H9 (cell line): ENCODE data around the gene INAFM1. TPM values are rescaled to one million over a fixed set of nuclear protein-coding genes. Genes with fewer than 3 reads are reported as not detected.
A peak's percentile ranks its signal among the peaks of the same experiment; 100 is the strongest.

ENCODE experiments used
- DNase-seq: peaks from one replicate; pipeline ENCODE4 v3.0.0-alpha.2; 2017
- H2AFZ ChIP-seq: one replicate; pipeline ENCODE4 v1.6.1; 2013; ENCODE audit warnings: mild to moderate bottlenecking, low read length, control low read depth, moderate library complexity
- H2AK5ac ChIP-seq: 2 replicates; pipeline ENCODE4 v1.6.1; 2013; ENCODE audit warnings: low read length, control low read depth, mixed read lengths; ENCODE audit not compliant: insufficient read length
- H2BK120ac ChIP-seq: one replicate; pipeline ENCODE4 v1.6.1; 2013; ENCODE audit warnings: low read depth, mild to moderate bottlenecking, low read length, control low read depth, inconsistent platforms; ENCODE audit not compliant: poor library complexity, severe bottlenecking
- H2BK12ac ChIP-seq: 2 replicates; pipeline ENCODE4 v1.6.1; 2013; ENCODE audit warnings: low read length, control low read depth, mixed read lengths, low read depth; ENCODE audit not compliant: insufficient read length
- H2BK15ac ChIP-seq: 2 replicates; pipeline ENCODE4 v1.6.1; 2013; ENCODE audit warnings: low read depth, low read length, control low read depth
- H2BK20ac ChIP-seq: one replicate; pipeline ENCODE4 v1.6.1; 2013; ENCODE audit warnings: low read depth, mild to moderate bottlenecking, low read length, control low read depth, inconsistent platforms; ENCODE audit not compliant: poor library complexity, severe bottlenecking
- H2BK5ac ChIP-seq: 2 replicates; pipeline ENCODE4 v1.6.1; 2013; ENCODE audit warnings: low read length, control low read depth, mixed read lengths; ENCODE audit not compliant: insufficient read length
- H3K14ac ChIP-seq: 2 replicates; pipeline ENCODE4 v1.6.1; 2013; ENCODE audit warnings: low read length, control low read depth; ENCODE audit not compliant: insufficient read depth
- H3K18ac ChIP-seq: 2 replicates; pipeline ENCODE4 v1.6.1; 2013; ENCODE audit warnings: low read depth, mild to moderate bottlenecking, mixed read lengths, low read length, control low read depth; ENCODE audit not compliant: insufficient read length
- H3K23ac ChIP-seq: 2 replicates; pipeline ENCODE4 v1.6.1; 2013; ENCODE audit warnings: low read length, control low read depth, mixed read lengths, low read depth; ENCODE audit not compliant: insufficient read length
- H3K23me2 ChIP-seq: 2 replicates; pipeline ENCODE4 v1.6.1; 2013; ENCODE audit warnings: low read depth, mild to moderate bottlenecking, mixed read lengths, low read length, control low read depth; ENCODE audit not compliant: insufficient read length, poor library complexity, severe bottlenecking
- H3K27ac ChIP-seq: 2 replicates; pipeline ENCODE4 v1.5.1; 2013; ENCODE audit warnings: low read length, control low read depth, mixed read lengths, low read depth; ENCODE audit not compliant: insufficient read length
- H3K27me3 ChIP-seq: 2 replicates; pipeline ENCODE4 v1.6.1; 2013; ENCODE audit warnings: low read length, control low read depth, inconsistent platforms; ENCODE audit not compliant: insufficient read depth
- H3K4ac ChIP-seq: 2 replicates; pipeline ENCODE4 v1.6.1; 2013; ENCODE audit warnings: low read depth, mild to moderate bottlenecking, control low read depth, inconsistent platforms, low read length, moderate library complexity
- H3K4me1 ChIP-seq: 2 replicates; pipeline ENCODE4 v1.6.1; 2013; ENCODE audit warnings: low read length, control low read depth, inconsistent platforms; ENCODE audit not compliant: insufficient read depth
- H3K4me2 ChIP-seq: 2 replicates; pipeline ENCODE4 v1.6.1; 2013; ENCODE audit warnings: low read length, control low read depth, mixed read lengths; ENCODE audit not compliant: insufficient read length, insufficient read depth
- H3K56ac ChIP-seq: 2 replicates; pipeline ENCODE4 v1.6.1; 2013; ENCODE audit warnings: low read depth, mild to moderate bottlenecking, mixed read lengths, low read length, control low read depth; ENCODE audit not compliant: insufficient read length
- H3K79me1 ChIP-seq: 2 replicates; pipeline ENCODE4 v1.6.1; 2013; ENCODE audit warnings: low read depth, mild to moderate bottlenecking, moderate library complexity, low read length, control low read depth, inconsistent platforms; ENCODE audit not compliant: insufficient read depth, poor library complexity, severe bottlenecking
- H3K79me2 ChIP-seq: 2 replicates; pipeline ENCODE4 v1.6.1; 2013; ENCODE audit warnings: low read length, control low read depth, inconsistent platforms; ENCODE audit not compliant: insufficient read depth
- H3K9ac ChIP-seq: 2 replicates; pipeline ENCODE4 v1.6.1; 2013; ENCODE audit warnings: low read length, control low read depth, mixed read lengths; ENCODE audit not compliant: insufficient read length; ENCODE audit errors: extremely low read depth
- H3K9me3 ChIP-seq: one replicate; pipeline ENCODE4 v1.6.1; 2013; ENCODE audit warnings: low read depth, low read length, inconsistent platforms; ENCODE audit not compliant: control insufficient read depth
- H3T11ph ChIP-seq: one replicate; pipeline ENCODE4 v1.6.1; 2013; ENCODE audit warnings: mild to moderate bottlenecking, low read length, control low read depth, inconsistent platforms
- H4K20me1 ChIP-seq: one replicate; pipeline ENCODE4 v1.6.1; 2013; ENCODE audit not compliant: control insufficient read depth, insufficient read length, insufficient read depth
- H4K5ac ChIP-seq: 2 replicates; pipeline ENCODE4 v1.6.1; 2013; ENCODE audit warnings: low read depth, mild to moderate bottlenecking, mixed read lengths, low read length, control low read depth; ENCODE audit not compliant: insufficient read length
- H4K8ac ChIP-seq: replicated peaks from 2 replicates; pipeline ENCODE4 v1.6.1; 2013; ENCODE audit warnings: low read length, control low read depth, mixed read lengths, low read depth; ENCODE audit not compliant: insufficient read length
- H4K91ac ChIP-seq: 2 replicates; pipeline ENCODE4 v1.6.1; 2013; ENCODE audit warnings: low read depth, mild to moderate bottlenecking, moderate library complexity, mixed read lengths, low read length, control low read depth; ENCODE audit not compliant: insufficient read length
- H3K27ac Mint-ChIP-seq, 3 experiments: 2 replicates in 2 of 3; 3 replicates in 1 of 3; pipeline ENCODE4 v1.8.0; 2020 to 2021; ENCODE audit warnings: mixed read lengths in 3 of 3, mild to moderate bottlenecking in 1 of 3, moderate library complexity in 1 of 3
- H3K27me3 Mint-ChIP-seq: 2 replicates; pipeline ENCODE4 v1.8.0; 2021; ENCODE audit warnings: low read depth, mild to moderate bottlenecking, moderate library complexity, mixed read lengths
- H3K36me3 Mint-ChIP-seq, 3 experiments: 2 replicates in 2 of 3; 3 replicates in 1 of 3; pipeline ENCODE4 v1.8.0; 2020 to 2021; ENCODE audit warnings: low read depth in 3 of 3, mixed read lengths in 3 of 3; ENCODE audit not compliant: insufficient read depth in 1 of 3
- H3K4me1 Mint-ChIP-seq, 2 experiments: 2 replicates each; pipeline ENCODE4 v1.8.0; 2020; ENCODE audit warnings: mixed read lengths in 2 of 2
- H3K4me3 Mint-ChIP-seq, 2 experiments: 2 replicates in 1 of 2; 3 replicates in 1 of 2; pipeline ENCODE4 v1.8.0; 2020 to 2021; ENCODE audit warnings: mild to moderate bottlenecking in 2 of 2, mixed read lengths in 2 of 2, moderate library complexity in 1 of 2
- H3K9me3 Mint-ChIP-seq, 2 experiments: 2 replicates in 1 of 2; 3 replicates in 1 of 2; pipeline ENCODE4 v1.8.0; 2020; ENCODE audit warnings: mild to moderate bottlenecking in 2 of 2, mixed read lengths in 2 of 2, moderate library complexity in 1 of 2
- WGBS: extraction: QIAGEN DNeasy Blood & Tissue Kit; methylation state at CpG from one replicate; pipeline ENCODE4 v1.1.7; 2013; ENCODE audit warnings: missing lambda C conversion rate, low lambda C conversion rate, mixed read lengths; ENCODE audit not compliant: insufficient read length; ENCODE audit errors: extremely low coverage; 5-methylcytosine and 5-hydroxymethylcytosine counted together
- total RNA-seq: library from RNA; stranded (reverse); gene quantifications from 2 replicates; pipeline ENCODE4 v1.2.1, GENCODE V29; 2021
- TF ChIP-seq, protein P1 (sequence below): fragments of 200-600 bp; sonication (generic); conservative IDR thresholded peaks from 3 replicates; pipeline ENCODE4 v1.8.0; 2021; ENCODE audit warnings: antibody characterized with exemption, mild to moderate bottlenecking

INAFM1 gene
- total RNA-seq, 1 experiment from 2014 or later = 8.5 TPM

- Histone ChIP-seq H4K8ac (no peak overlapping the region), H4K5ac (no peak overlapping the region), H3K56ac (no peak overlapping the region), H3K23ac (no peak overlapping the region), H3K9me3 (no peaks in the 10 kb centered on the region), H3K27ac (no peak overlapping the region), H3K79me2 (peaks cover 2% of the 10 kb centered on the region; the same call in 1 of the 2 replicates), H3K9ac (peak overlapping the region; percentile 52), H4K20me1 (peaks cover 4% of the 10 kb centered on the region), H3K23me2 (peaks cover 30% of the 10 kb centered on the region), H2BK5ac (no peak overlapping the region), H3K27me3 (no peaks in the 10 kb centered on the region), H3K18ac (peak overlapping the region; percentile 25), H4K91ac (no peak overlapping the region), H3K4ac (no peak overlapping the region), H2AFZ (no peak overlapping the region), H2AK5ac (no peak overlapping the region), H2BK20ac (no peak overlapping the region), H3K4me1 (peaks cover 7% of the 10 kb centered on the region; the same call in 1 of the 2 replicates), H2BK15ac (no peak overlapping the region), H2BK12ac (no peak overlapping the region), H3T11ph (no peak overlapping the region), H3K4me2 (peak overlapping the region; percentile 88), H2BK120ac (no peak overlapping the region), H3K79me1 (no peaks in the 10 kb centered on the region), H3K14ac (peak overlapping the region; percentile 10; the same call in 1 of the 2 replicates)
- Mint-ChIP-seq H3K4me3 (no peak overlapping the region), H3K4me1 (peaks cover 25 to 26% of the 10 kb centered on the region in 2 experiments), H3K27me3 (no peaks in the 10 kb centered on the region), H3K36me3 (peaks cover 0 to 7% (median 6%) of the 10 kb centered on the region in 3 experiments; a peak in 5 of 7 replicates), H3K9me3 (no peaks in the 10 kb centered on the region; a peak in 2 of 5 replicates), H3K27ac (no peak overlapping the region)
- WGBS = no CpG with 5 or more reads among the region's 9 CpGs
- no peak for DNase-seq
- TF ChIP-seq, protein P1, sequence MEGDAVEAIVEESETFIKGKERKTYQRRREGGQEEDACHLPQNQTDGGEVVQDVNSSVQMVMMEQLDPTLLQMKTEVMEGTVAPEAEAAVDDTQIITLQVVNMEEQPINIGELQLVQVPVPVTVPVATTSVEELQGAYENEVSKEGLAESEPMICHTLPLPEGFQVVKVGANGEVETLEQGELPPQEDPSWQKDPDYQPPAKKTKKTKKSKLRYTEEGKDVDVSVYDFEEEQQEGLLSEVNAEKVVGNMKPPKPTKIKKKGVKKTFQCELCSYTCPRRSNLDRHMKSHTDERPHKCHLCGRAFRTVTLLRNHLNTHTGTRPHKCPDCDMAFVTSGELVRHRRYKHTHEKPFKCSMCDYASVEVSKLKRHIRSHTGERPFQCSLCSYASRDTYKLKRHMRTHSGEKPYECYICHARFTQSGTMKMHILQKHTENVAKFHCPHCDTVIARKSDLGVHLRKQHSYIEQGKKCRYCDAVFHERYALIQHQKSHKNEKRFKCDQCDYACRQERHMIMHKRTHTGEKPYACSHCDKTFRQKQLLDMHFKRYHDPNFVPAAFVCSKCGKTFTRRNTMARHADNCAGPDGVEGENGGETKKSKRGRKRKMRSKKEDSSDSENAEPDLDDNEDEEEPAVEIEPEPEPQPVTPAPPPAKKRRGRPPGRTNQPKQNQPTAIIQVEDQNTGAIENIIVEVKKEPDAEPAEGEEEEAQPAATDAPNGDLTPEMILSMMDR = no peak
These were observed 45.0 kb upstream of the INAFM1 start for GRCh38 chr19:47229676-47230053.
